ENCODE data around the gene VIM.

DNA sequence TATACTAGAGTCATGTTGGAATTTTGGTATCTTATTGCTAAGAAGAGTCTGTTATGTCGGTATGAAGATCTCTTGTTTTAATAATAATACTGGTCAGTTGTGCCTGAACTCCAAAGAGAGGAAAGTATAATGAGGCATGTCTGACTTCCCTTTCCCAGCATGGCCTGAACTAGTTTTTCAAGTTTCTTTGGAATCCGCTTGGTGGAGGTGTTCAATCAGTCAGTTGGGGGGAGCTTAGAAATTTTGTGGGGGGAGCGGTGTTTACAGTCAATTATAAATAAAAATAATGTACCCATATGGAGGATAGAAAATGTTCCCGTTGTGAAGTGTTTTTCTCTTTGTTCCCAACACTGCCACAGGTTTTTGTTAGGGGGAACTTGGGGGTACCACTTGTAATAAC lies 25.0 kb upstream of the VIM start:
- TF ChIP-seq, protein P1, sequence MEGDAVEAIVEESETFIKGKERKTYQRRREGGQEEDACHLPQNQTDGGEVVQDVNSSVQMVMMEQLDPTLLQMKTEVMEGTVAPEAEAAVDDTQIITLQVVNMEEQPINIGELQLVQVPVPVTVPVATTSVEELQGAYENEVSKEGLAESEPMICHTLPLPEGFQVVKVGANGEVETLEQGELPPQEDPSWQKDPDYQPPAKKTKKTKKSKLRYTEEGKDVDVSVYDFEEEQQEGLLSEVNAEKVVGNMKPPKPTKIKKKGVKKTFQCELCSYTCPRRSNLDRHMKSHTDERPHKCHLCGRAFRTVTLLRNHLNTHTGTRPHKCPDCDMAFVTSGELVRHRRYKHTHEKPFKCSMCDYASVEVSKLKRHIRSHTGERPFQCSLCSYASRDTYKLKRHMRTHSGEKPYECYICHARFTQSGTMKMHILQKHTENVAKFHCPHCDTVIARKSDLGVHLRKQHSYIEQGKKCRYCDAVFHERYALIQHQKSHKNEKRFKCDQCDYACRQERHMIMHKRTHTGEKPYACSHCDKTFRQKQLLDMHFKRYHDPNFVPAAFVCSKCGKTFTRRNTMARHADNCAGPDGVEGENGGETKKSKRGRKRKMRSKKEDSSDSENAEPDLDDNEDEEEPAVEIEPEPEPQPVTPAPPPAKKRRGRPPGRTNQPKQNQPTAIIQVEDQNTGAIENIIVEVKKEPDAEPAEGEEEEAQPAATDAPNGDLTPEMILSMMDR (IDR thresholded peaks at IDR 0.05; ENCODE audit: insufficient read depth, low read length): no peak
- no peak for TF ChIP-seq GABPA (IDR thresholded peaks at IDR 0.05; ENCODE audit: low read depth)
- TF ChIP-seq POLR2AphosphoS5 (IDR thresholded peaks at IDR 0.05; ENCODE audit: low read depth): no peak
